HEK293 (cell line): ENCODE data around the gene STOX2.

Experiments
- CTCF ChIA-PET: fragments of 350-600 bp; formaldehyde crosslinking; extraction: SDS; loops from one replicate; lab custom pipeline; 2021; ENCODE audit warnings: antibody characterized with exemption; lab: Yijun Ruan, JAX
- POLR2A ChIA-PET: fragments of 300-600 bp; formaldehyde crosslinking; extraction: SDS; loops from one replicate; lab custom pipeline; 2020; ENCODE audit warnings: antibody characterized with exemption, inconsistent platforms; lab: Yijun Ruan, JAX
- H3K27ac ChIP-seq: fragments of 200-500 bp; sonication (Bioruptor generic); 2 replicates; pipeline ENCODE4 v1.5.1; 2014; ENCODE audit warnings: low read depth, low read length, control low read depth, inconsistent platforms; ENCODE audit errors: extremely low read depth
- H3K36me3 ChIP-seq, 2 experiments: fragments of 200-500 bp in 1 of 2; sonication (Bioruptor generic) in 1 of 2; 1 replicate in 1 of 2; 2 replicates in 1 of 2; pipeline ENCODE4 v1.5.1; 2014 to 2017; ENCODE audit warnings: inconsistent platforms in 2 of 2, low read length in 2 of 2; ENCODE audit not compliant: control insufficient read depth in 2 of 2, insufficient read depth in 1 of 2
- H3K4me1 ChIP-seq: fragments of 200-500 bp; sonication (Bioruptor generic); 2 replicates; pipeline ENCODE4 v1.5.1; 2014; ENCODE audit warnings: mild to moderate bottlenecking, low read length, inconsistent platforms; ENCODE audit not compliant: control insufficient read depth, insufficient read depth
- H3K4me3 ChIP-seq: 2 replicates; pipeline ENCODE4 v1.5.1; 2011; ENCODE audit warnings: low read depth, mild to moderate bottlenecking, control low read depth, low read length, moderate library complexity
- H3K9me3 ChIP-seq: fragments of 200-500 bp; sonication (Bioruptor generic); 2 replicates; pipeline ENCODE4 v1.5.1; 2014; ENCODE audit warnings: low read depth, low read length, inconsistent platforms; ENCODE audit not compliant: control insufficient read depth, insufficient read depth
- EGR2 ChIP-seq: fragments of 450-650 bp; formaldehyde crosslinking; IDR thresholded peaks from 2 replicates; pipeline ENCODE4 v1.5.1; 2016; ENCODE audit warnings: low read depth, missing biosample characterization, missing genetic modification characterization
- GLIS2 ChIP-seq: fragments of 450-650 bp; formaldehyde crosslinking; IDR thresholded peaks from 2 replicates; pipeline ENCODE4 v1.5.1; 2016; ENCODE audit warnings: missing biosample characterization, missing genetic modification characterization
- PRDM1 ChIP-seq: fragments of 450-650 bp; formaldehyde crosslinking; IDR thresholded peaks from 2 replicates; pipeline ENCODE4; 2016; ENCODE audit warnings: missing biosample characterization, missing genetic modification characterization
- WT1 ChIP-seq: fragments of 450-650 bp; formaldehyde crosslinking; IDR thresholded peaks from 2 replicates; pipeline ENCODE4 v1.5.1; 2016; ENCODE audit warnings: missing biosample characterization, missing genetic modification characterization
- ZBTB17 ChIP-seq: fragments of 450-650 bp; formaldehyde crosslinking; IDR thresholded peaks from 2 replicates; pipeline ENCODE4 v1.5.1; 2016; ENCODE audit warnings: missing biosample characterization, missing genetic modification characterization
- ZBTB6 ChIP-seq: fragments of 450-650 bp; formaldehyde crosslinking; IDR thresholded peaks from 2 replicates; pipeline ENCODE4 v1.5.1; 2017; ENCODE audit warnings: missing biosample characterization, missing genetic modification characterization
- ZBTB7A ChIP-seq: fragments of 450-650 bp; formaldehyde crosslinking; IDR thresholded peaks from 2 replicates; pipeline ENCODE4 v1.5.1; 2016; ENCODE audit warnings: low read depth, missing biosample characterization, missing genetic modification characterization
- ZFHX2 ChIP-seq: fragments of 450-650 bp; formaldehyde crosslinking; conservative IDR thresholded peaks from 2 replicates; pipeline ENCODE4 v1.5.1; 2016; ENCODE audit warnings: missing biosample characterization, missing genetic modification characterization
- ZNF175 ChIP-seq: fragments of 450-650 bp; formaldehyde crosslinking; IDR thresholded peaks from 2 replicates; pipeline ENCODE4 v1.5.1; 2016; ENCODE audit warnings: missing biosample characterization, missing genetic modification characterization
- ZNF184 ChIP-seq: fragments of 450-650 bp; IDR thresholded peaks from 2 replicates; pipeline ENCODE4 v1.5.1; 2018; ENCODE audit warnings: missing biosample characterization, mild to moderate bottlenecking, missing genetic modification characterization
- ZNF214 ChIP-seq: fragments of 450-650 bp; formaldehyde crosslinking; IDR thresholded peaks from 2 replicates; pipeline ENCODE4 v1.5.1; 2017; ENCODE audit warnings: missing biosample characterization, mild to moderate bottlenecking, missing genetic modification characterization, borderline replicate concordance
- ZNF335 ChIP-seq: fragments of 450-650 bp; formaldehyde crosslinking; conservative IDR thresholded peaks from 2 replicates; pipeline ENCODE4 v1.5.1; 2016; ENCODE audit warnings: missing biosample characterization, missing genetic modification characterization
- ZNF350 ChIP-seq: fragments of 450-650 bp; formaldehyde crosslinking; IDR thresholded peaks from 2 replicates; pipeline ENCODE4 v1.5.0; 2017; ENCODE audit warnings: missing biosample characterization, mild to moderate bottlenecking, missing genetic modification characterization
- ZNF426 ChIP-seq: fragments of 450-650 bp; formaldehyde crosslinking; IDR thresholded peaks from 2 replicates; pipeline ENCODE4 v1.5.1; 2017; ENCODE audit warnings: missing biosample characterization, missing genetic modification characterization, mild to moderate bottlenecking, inconsistent platforms, moderate library complexity
- ZNF449 ChIP-seq: fragments of 450-650 bp; formaldehyde crosslinking; IDR thresholded peaks from 2 replicates; pipeline ENCODE4 v1.5.1; 2017; ENCODE audit warnings: missing biosample characterization, mild to moderate bottlenecking, missing genetic modification characterization, moderate library complexity
- ZNF473 ChIP-seq: fragments of 450-650 bp; formaldehyde crosslinking; IDR thresholded peaks from 2 replicates; pipeline ENCODE4 v1.5.1; 2017; ENCODE audit warnings: missing biosample characterization, missing genetic modification characterization
- ZNF501 ChIP-seq: fragments of 450-650 bp; formaldehyde crosslinking; IDR thresholded peaks from 2 replicates; pipeline ENCODE4 v1.5.1; 2016; ENCODE audit warnings: missing biosample characterization, missing genetic modification characterization
- ZNF548 ChIP-seq: fragments of 450-650 bp; formaldehyde crosslinking; IDR thresholded peaks from 2 replicates; pipeline ENCODE4 v1.5.1; 2016; ENCODE audit warnings: missing biosample characterization, missing genetic modification characterization
- ZNF549 ChIP-seq: fragments of 450-650 bp; IDR thresholded peaks from 2 replicates; pipeline ENCODE4 v1.5.1; 2018; ENCODE audit warnings: missing biosample characterization, missing genetic modification characterization, mild to moderate bottlenecking, inconsistent platforms, moderate library complexity
- ZNF558 ChIP-seq: fragments of 450-650 bp; formaldehyde crosslinking; IDR thresholded peaks from 2 replicates; pipeline ENCODE4 v1.5.1; 2016; ENCODE audit warnings: missing biosample characterization, missing genetic modification characterization
- ZNF600 ChIP-seq: fragments of 450-650 bp; formaldehyde crosslinking; IDR thresholded peaks from 2 replicates; pipeline ENCODE4 v1.5.1; 2016; ENCODE audit warnings: missing biosample characterization, missing genetic modification characterization
- ZNF701 ChIP-seq: fragments of 450-650 bp; formaldehyde crosslinking; IDR thresholded peaks from 2 replicates; pipeline ENCODE4 v1.5.1; 2016; ENCODE audit warnings: missing biosample characterization, missing genetic modification characterization
- TF ChIP-seq, protein P1 (sequence below): fragments of 450-650 bp; formaldehyde crosslinking; IDR thresholded peaks from 2 replicates; pipeline ENCODE4 v1.5.1; 2016; ENCODE audit warnings: missing biosample characterization, missing genetic modification characterization
- TF ChIP-seq, protein P2 (sequence below): fragments of 450-650 bp; formaldehyde crosslinking; IDR thresholded peaks from 2 replicates; pipeline ENCODE4 v1.5.1; 2016; ENCODE audit warnings: missing biosample characterization, missing genetic modification characterization
- TF ChIP-seq, protein P3 (sequence below): fragments of 450-650 bp; formaldehyde crosslinking; IDR thresholded peaks from 2 replicates; pipeline ENCODE4 v1.5.1; 2017; ENCODE audit warnings: missing biosample characterization, missing genetic modification characterization
- TF ChIP-seq, protein P4 (sequence below): fragments of 450-650 bp; formaldehyde crosslinking; optimal IDR thresholded peaks from 2 replicates; pipeline ENCODE3; 2016; ENCODE audit warnings: missing biosample characterization, mild to moderate bottlenecking, missing genetic modification characterization

STOX2 gene

DNA sequence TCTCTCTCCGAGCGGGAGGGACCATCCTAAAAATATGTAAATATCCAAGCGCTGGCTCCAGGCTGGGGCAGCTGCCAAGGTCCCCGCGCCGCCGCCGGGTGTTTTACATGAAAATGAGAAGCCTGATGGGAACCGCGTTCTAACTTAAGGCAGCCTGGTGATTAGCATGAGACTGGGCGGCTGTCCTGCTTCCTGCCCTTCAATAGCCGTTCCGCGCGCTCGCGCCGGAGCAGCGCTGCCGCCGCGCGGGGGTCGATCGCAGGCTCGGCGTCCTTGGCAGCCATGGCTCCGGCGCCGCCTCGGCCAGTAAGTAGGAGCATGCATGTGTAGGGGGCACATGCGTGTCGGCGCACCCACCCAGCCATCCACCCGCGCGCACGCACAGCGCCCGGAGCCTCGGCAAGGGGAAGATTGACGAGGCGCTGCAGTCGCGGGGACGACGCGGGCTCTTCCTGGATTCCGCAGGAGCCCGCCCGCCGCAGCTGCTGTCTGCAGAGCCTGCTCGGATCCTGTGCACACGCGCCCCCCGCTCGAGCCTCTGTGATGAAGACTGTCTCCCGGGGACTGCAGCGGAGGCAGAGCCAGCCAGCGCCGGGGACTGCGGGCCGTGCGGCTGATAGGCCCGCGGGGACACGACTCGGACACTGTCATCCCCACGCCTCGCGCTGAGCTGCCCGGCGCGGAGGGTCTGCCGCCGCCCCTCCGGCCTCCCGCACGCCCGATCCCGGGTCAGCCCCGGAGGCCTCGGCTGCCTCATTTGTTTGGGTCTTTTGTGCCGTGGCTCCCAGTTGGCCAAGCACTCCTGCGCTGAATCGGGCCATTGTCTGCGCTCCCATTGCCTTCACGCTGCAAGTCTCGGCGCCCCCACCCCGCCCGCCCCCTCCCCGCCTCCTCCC lies 734 bp downstream of the STOX2 start:
- CTCF ChIA-PET = interaction anchor here (0.9 kb wide), 1 partner anchor 65 kb away, joined by 3 read pairs; no protein-coding TSS in a partner anchor
- no peaks in the 10 kb centered on the region for H3K9me3 ChIP-seq
- peak overlapping the region; percentile 63 for H3K4me3 ChIP-seq
- no peaks in the 10 kb centered on the region; the same call in none of the 2 replicates for H3K4me1 ChIP-seq
- no peaks in the 10 kb centered on the region for H3K36me3 ChIP-seq
- POLR2A ChIA-PET = interaction anchor here (0.6 to 1.5 kb wide), 3 partner anchors 30 to 315 kb away, joined by 3 to 5 read pairs (median 4); no protein-coding TSS in a partner anchor
- peak overlapping the region; percentile 71; the same call in 1 of the 2 replicates for H3K27ac ChIP-seq
- TF ChIP-seq, protein P1, sequence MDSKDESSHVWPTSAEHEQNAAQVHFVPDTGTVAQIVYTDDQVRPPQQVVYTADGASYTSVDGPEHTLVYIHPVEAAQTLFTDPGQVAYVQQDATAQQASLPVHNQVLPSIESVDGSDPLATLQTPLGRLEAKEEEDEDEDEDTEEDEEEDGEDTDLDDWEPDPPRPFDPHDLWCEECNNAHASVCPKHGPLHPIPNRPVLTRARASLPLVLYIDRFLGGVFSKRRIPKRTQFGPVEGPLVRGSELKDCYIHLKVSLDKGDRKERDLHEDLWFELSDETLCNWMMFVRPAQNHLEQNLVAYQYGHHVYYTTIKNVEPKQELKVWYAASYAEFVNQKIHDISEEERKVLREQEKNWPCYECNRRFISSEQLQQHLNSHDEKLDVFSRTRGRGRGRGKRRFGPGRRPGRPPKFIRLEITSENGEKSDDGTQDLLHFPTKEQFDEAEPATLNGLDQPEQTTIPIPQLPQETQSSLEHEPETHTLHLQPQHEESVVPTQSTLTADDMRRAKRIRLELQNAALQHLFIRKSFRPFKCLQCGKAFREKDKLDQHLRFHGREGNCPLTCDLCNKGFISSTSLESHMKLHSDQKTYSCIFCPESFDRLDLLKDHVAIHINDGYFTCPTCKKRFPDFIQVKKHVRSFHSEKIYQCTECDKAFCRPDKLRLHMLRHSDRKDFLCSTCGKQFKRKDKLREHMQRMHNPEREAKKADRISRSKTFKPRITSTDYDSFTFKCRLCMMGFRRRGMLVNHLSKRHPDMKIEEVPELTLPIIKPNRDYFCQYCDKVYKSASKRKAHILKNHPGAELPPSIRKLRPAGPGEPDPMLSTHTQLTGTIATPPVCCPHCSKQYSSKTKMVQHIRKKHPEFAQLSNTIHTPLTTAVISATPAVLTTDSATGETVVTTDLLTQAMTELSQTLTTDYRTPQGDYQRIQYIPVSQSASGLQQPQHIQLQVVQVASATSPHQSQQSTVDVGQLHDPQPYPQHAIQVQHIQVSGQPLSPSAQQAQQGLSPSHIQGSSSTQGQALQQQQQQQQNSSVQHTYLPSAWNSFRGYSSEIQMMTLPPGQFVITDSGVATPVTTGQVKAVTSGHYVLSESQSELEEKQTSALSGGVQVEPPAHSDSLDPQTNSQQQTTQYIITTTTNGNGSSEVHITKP (tag by site-specific recombination) = 0 out of 2 replicates have a peak, but pooled peaks have one; percentile 39
- TF ChIP-seq ZNF501 (peak; percentile 12; the same call in 1 of the 2 replicates), ZNF449 (tag by site-specific recombination) (no peak), ZNF175 (tag by site-specific recombination) (no peak), WT1 (tag by site-specific recombination) (no peak), ZNF548 (tag by site-specific recombination) (no peak), ZNF473 (tag by site-specific recombination) (no peak), ZBTB7A (tag by site-specific recombination) (no peak), ZNF214 (tag by site-specific recombination) (no peak), GLIS2 (tag by site-specific recombination) (peak; percentile 23; the same call in 1 of the 2 replicates), ZNF558 (tag by site-specific recombination) (no peak), ZNF426 (tag by site-specific recombination) (no peak), ZNF184 (tag by site-specific recombination) (no peak), EGR2 (tag by site-specific recombination) (peak; percentile 64), ZNF600 (no peak), ZBTB17 (peak; percentile 76), ZBTB6 (tag by site-specific recombination) (peak; percentile 38; the same call in 1 of the 2 replicates), ZNF350 (no peak), ZNF701 (no peak), ZNF549 (tag by site-specific recombination) (no peak), ZNF335 (tag by site-specific recombination) (peak; percentile 51; the same call in 1 of the 2 replicates), PRDM1 (tag by site-specific recombination) (no peak), ZFHX2 (tag by site-specific recombination) (peak; percentile 86)
- TF ChIP-seq, protein P2, sequence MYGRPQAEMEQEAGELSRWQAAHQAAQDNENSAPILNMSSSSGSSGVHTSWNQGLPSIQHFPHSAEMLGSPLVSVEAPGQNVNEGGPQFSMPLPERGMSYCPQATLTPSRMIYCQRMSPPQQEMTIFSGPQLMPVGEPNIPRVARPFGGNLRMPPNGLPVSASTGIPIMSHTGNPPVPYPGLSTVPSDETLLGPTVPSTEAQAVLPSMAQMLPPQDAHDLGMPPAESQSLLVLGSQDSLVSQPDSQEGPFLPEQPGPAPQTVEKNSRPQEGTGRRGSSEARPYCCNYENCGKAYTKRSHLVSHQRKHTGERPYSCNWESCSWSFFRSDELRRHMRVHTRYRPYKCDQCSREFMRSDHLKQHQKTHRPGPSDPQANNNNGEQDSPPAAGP (tag by site-specific recombination) = no peak
- TF ChIP-seq, protein P3, sequence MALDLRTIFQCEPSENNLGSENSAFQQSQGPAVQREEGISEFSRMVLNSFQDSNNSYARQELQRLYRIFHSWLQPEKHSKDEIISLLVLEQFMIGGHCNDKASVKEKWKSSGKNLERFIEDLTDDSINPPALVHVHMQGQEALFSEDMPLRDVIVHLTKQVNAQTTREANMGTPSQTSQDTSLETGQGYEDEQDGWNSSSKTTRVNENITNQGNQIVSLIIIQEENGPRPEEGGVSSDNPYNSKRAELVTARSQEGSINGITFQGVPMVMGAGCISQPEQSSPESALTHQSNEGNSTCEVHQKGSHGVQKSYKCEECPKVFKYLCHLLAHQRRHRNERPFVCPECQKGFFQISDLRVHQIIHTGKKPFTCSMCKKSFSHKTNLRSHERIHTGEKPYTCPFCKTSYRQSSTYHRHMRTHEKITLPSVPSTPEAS (tag by site-specific recombination) = no peak
- TF ChIP-seq, protein P4, sequence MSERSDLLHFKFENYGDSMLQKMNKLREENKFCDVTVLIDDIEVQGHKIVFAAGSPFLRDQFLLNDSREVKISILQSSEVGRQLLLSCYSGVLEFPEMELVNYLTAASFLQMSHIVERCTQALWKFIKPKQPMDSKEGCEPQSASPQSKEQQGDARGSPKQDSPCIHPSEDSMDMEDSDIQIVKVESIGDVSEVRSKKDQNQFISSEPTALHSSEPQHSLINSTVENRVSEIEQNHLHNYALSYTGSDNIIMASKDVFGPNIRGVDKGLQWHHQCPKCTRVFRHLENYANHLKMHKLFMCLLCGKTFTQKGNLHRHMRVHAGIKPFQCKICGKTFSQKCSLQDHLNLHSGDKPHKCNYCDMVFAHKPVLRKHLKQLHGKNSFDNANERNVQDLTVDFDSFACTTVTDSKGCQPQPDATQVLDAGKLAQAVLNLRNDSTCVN (tag by site-specific recombination) = peak; percentile 95
